Mesothelial cell of epicardium (in vitro differentiated cells): ENCODE measurements around the gene NFE2L2. TPM values are rescaled to one million over a fixed set of nuclear protein-coding genes. Genes with fewer than 3 reads are reported as not detected.

Experiments
- DNase-seq, 2 experiments: peaks; one replicate each; pipeline ENCODE4 v3.0.0; 2021; ENCODE audit warnings: low spot score in 2 of 2; ENCODE audit not compliant: unreplicated experiment in 2 of 2
- H3K27ac Mint-ChIP-seq: 2 replicates; pipeline ENCODE4 v1.8.0; 2021; ENCODE audit warnings: mixed read lengths
- H3K27me3 Mint-ChIP-seq: 2 replicates; pipeline ENCODE4 v1.8.0; 2021; ENCODE audit warnings: low read depth, mixed read lengths
- H3K36me3 Mint-ChIP-seq: 2 replicates; pipeline ENCODE4 v1.8.0; 2021; ENCODE audit warnings: mixed read lengths
- H3K4me1 Mint-ChIP-seq: 2 replicates; pipeline ENCODE4 v1.8.0; 2021; ENCODE audit warnings: mixed read lengths
- H3K4me3 Mint-ChIP-seq: 2 replicates; pipeline ENCODE4 v1.8.0; 2021; ENCODE audit warnings: mild to moderate bottlenecking, moderate library complexity, mixed read lengths
- H3K9me3 Mint-ChIP-seq: 2 replicates; pipeline ENCODE4 v1.8.0; 2021; ENCODE audit warnings: mixed read lengths
- CTCF ChIP-seq: fragments of 200-600 bp; sonication (generic); IDR thresholded peaks from one replicate; pipeline ENCODE4 v1.5.0; 2021; ENCODE audit warnings: antibody characterized with exemption; ENCODE audit not compliant: unreplicated experiment
- total RNA-seq: library from RNA; stranded (reverse); gene quantifications from 3 replicates; pipeline ENCODE4 v1.2.1, GENCODE V29; 2021

The NFE2L2 gene
- total RNA-seq, 1 donor from 2014 or later: 93.9 TPM

- Mint-ChIP-seq H3K4me3 (no peak overlapping the region), H3K36me3 (peaks cover 5% of the 10 kb centered on the region), H3K27ac (no peak overlapping the region), H3K27me3 (no peaks in the 10 kb centered on the region), H3K4me1 (peaks cover 15% of the 10 kb centered on the region), H3K9me3 (no peaks in the 10 kb centered on the region)
- TF ChIP-seq CTCF: no peak
- no peak for DNase-seq
Measured at GRCh38 chr2:177303939-177304338, 39.4 kb upstream of the NFE2L2 start.

GRCh38 chr2:177302552-177302951, 38.0 kb upstream of the NFE2L2 start:
- H3K27ac Mint-ChIP-seq: no peak overlapping the region
- no peak for TF ChIP-seq CTCF
- no peak overlapping the region for H3K4me3 Mint-ChIP-seq
- peaks cover 11% of the 10 kb centered on the region for H3K4me1 Mint-ChIP-seq
- H3K36me3 Mint-ChIP-seq: peaks cover 5% of the 10 kb centered on the region
- H3K9me3 Mint-ChIP-seq: no peaks in the 10 kb centered on the region
- DNase-seq: no peak
- no peaks in the 10 kb centered on the region for H3K27me3 Mint-ChIP-seq

GRCh38 chr2:177298191-177298590, 33.7 kb upstream of the NFE2L2 start:
- DNase-seq: no peak
- H3K4me3 Mint-ChIP-seq: no peak overlapping the region
- H3K4me1 Mint-ChIP-seq: peaks cover 9% of the 10 kb centered on the region
- no peaks in the 10 kb centered on the region for H3K27me3 Mint-ChIP-seq
- peaks cover 5% of the 10 kb centered on the region for H3K36me3 Mint-ChIP-seq
- no peak overlapping the region for H3K27ac Mint-ChIP-seq
- TF ChIP-seq CTCF: no peak
- no peaks in the 10 kb centered on the region for H3K9me3 Mint-ChIP-seq

GRCh38 chr2:177296040-177296439, 31.5 kb upstream of the NFE2L2 start:
- Mint-ChIP-seq H3K4me1 (peaks cover 9% of the 10 kb centered on the region), H3K27ac (peak overlapping the region; percentile 91), H3K27me3 (no peaks in the 10 kb centered on the region)

GRCh38 chr2:177295484-177295883, 31.0 kb upstream of the NFE2L2 start:
- Mint-ChIP-seq H3K4me1 (peaks cover 9% of the 10 kb centered on the region), H3K27me3 (no peaks in the 10 kb centered on the region), H3K9me3 (no peaks in the 10 kb centered on the region), H3K4me3 (peak overlapping the region; percentile 26), H3K27ac (peak overlapping the region; percentile 91), H3K36me3 (no peaks in the 10 kb centered on the region)
- no peak for DNase-seq
- TF ChIP-seq CTCF: no peak

More at GRCh38 chr2:177296040-177296439, 31.5 kb upstream of the NFE2L2 start:
- no peaks in the 10 kb centered on the region for H3K9me3 Mint-ChIP-seq
- no peak for TF ChIP-seq CTCF
- DNase-seq: no peak
- peaks cover 2% of the 10 kb centered on the region for H3K36me3 Mint-ChIP-seq
- H3K4me3 Mint-ChIP-seq: no peak overlapping the region

GRCh38 chr2:177291701-177292100, 27.2 kb upstream of the NFE2L2 start:
- Mint-ChIP-seq H3K27ac (no peak overlapping the region), H3K27me3 (no peaks in the 10 kb centered on the region), H3K36me3 (no peaks in the 10 kb centered on the region), H3K9me3 (no peaks in the 10 kb centered on the region), H3K4me1 (peaks cover 9% of the 10 kb centered on the region), H3K4me3 (no peak overlapping the region)
- DNase-seq: no peak
- no peak for TF ChIP-seq CTCF
